ENCODE measurements around the gene IGFBP4.

The IGFBP4 gene

DNA sequence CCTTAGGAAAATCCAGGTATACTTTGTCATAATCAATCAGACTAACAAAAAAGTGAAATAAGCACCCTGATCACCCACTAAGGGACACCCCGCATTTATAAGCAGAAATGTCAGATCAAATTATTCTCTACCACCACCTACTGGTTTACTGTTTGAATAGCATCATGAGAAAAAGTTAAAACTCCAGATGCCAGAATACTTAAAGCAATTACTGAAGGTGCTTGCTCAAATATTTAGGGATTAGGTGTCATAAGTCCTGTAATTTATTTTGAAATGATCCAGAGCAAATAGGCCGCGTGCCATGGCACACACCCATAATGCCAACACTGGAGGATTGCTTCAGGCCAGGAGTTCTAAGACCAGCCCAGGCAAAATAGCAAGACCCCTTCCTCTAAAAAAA lies 27.9 kb upstream of the IGFBP4 start:
- no peak for TF ChIP-seq SP1 (IDR thresholded peaks at IDR 0.05)
- TF ChIP-seq LEF1 (IDR thresholded peaks at IDR 0.05; ENCODE audit: borderline replicate concordance), result no peak
- TF ChIP-seq FOXM1 (IDR thresholded peaks at IDR 0.05; ENCODE audit: borderline replicate concordance), result no peak
- TF ChIP-seq PKNOX1 (IDR thresholded peaks at IDR 0.05), result no peak
- TF ChIP-seq SUZ12 (IDR thresholded peaks at IDR 0.05), result no peak
- no peak for TF ChIP-seq CTBP1 (IDR thresholded peaks at IDR 0.05; ENCODE audit: borderline replicate concordance)
- no peak for TF ChIP-seq HDGF (IDR thresholded peaks at IDR 0.05; ENCODE audit: borderline replicate concordance)
- TF ChIP-seq BHLHE40 (IDR thresholded peaks at IDR 0.05; ENCODE audit: borderline replicate concordance), result no peak
- TF ChIP-seq TARDBP (IDR thresholded peaks at IDR 0.05), result no peak
- no peak for TF ChIP-seq ARNT (IDR thresholded peaks at IDR 0.05)
- TF ChIP-seq ELF4 (IDR thresholded peaks at IDR 0.05), result no peak
- TF ChIP-seq ZNF384 (IDR thresholded peaks at IDR 0.05), result no peak
- TF ChIP-seq FOXA1 (IDR thresholded peaks at IDR 0.05), result no peak
- ChIA-PET CTCF (interaction anchor here (0.6 to 1.4 kb wide), 9 partner anchors 8 to 1213 kb away, joined by 3 to 6 read pairs (median 3); no protein-coding TSS in a partner anchor), POLR2A (no interaction called here)
- DNase-seq (ENCODE audit: extremely low spot score), result no peak

DNA sequence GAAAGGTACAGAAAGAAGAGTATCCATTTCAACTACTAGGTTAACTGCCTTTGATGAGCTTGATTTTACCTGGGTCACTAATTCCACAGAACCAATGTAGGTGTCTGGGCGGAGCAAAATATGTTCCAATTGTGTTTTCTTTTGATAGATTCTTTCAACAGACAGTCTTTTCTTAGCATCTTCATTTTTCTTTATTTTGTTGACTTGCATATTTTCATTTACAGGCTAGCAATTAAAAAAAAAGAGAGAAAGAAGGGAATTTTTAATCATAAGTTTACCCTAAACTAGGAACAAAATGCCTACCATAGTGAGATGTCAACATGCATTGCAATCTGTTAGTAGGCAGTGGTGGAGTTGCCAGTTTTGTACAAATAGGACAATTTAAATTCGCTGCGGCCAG lies 26.6 kb upstream of the IGFBP4 start:
- ChIA-PET CTCF (interaction anchor here (0.5 to 2.0 kb wide), 7 partner anchors 10 to 1878 kb away, joined by 3 to 6 read pairs (median 4); no protein-coding TSS in a partner anchor), POLR2A (interaction anchor here (1.4 to 2.4 kb wide), 8 partner anchors 8 to 144 kb away, joined by 5 to 30 read pairs (median 14); no protein-coding TSS in a partner anchor)
- TF ChIP-seq ZNF384 (IDR thresholded peaks at IDR 0.05), result no peak
- TF ChIP-seq SP1 (IDR thresholded peaks at IDR 0.05), result no peak
- TF ChIP-seq FOXA1 (IDR thresholded peaks at IDR 0.05), result no peak
- TF ChIP-seq ARNT (IDR thresholded peaks at IDR 0.05), result no peak
- TF ChIP-seq ELF4 (IDR thresholded peaks at IDR 0.05), result no peak
- no peak for TF ChIP-seq BHLHE40 (IDR thresholded peaks at IDR 0.05; ENCODE audit: borderline replicate concordance)
- TF ChIP-seq PKNOX1 (IDR thresholded peaks at IDR 0.05), result no peak
- TF ChIP-seq CTBP1 (IDR thresholded peaks at IDR 0.05; ENCODE audit: borderline replicate concordance), result no peak
- no peak for TF ChIP-seq FOXM1 (IDR thresholded peaks at IDR 0.05; ENCODE audit: borderline replicate concordance)
- TF ChIP-seq L3MBTL2 (conservative IDR thresholded peaks at IDR 0.05), result no peak
- TF ChIP-seq NFRKB (IDR thresholded peaks at IDR 0.05), result no peak
- no peak for TF ChIP-seq TARDBP (IDR thresholded peaks at IDR 0.05)
- no peak for TF ChIP-seq LEF1 (IDR thresholded peaks at IDR 0.05; ENCODE audit: borderline replicate concordance)
- no peak for TF ChIP-seq SUZ12 (IDR thresholded peaks at IDR 0.05)
- DNase-seq (ENCODE audit: extremely low spot score), result no peak

GRCh38 chr17:40417258-40417608 lies 26.0 kb upstream of the IGFBP4 start:
- ChIA-PET CTCF (interaction anchor here (0.7 to 2.0 kb wide), 8 partner anchors 8 to 118 kb away, joined by 3 to 5 read pairs (median 4); no protein-coding TSS in a partner anchor), POLR2A (interaction anchor here (0.6 to 2.4 kb wide), 34 partner anchors 9 to 234 kb away, joined by 3 to 30 read pairs (median 5); partner anchors contain the start of genes GJD3 and WIPF2)
- no peak for TF ChIP-seq TARDBP (IDR thresholded peaks at IDR 0.05)
- no peak for TF ChIP-seq SUZ12 (IDR thresholded peaks at IDR 0.05)
- TF ChIP-seq FOXK2 (IDR thresholded peaks at IDR 0.05), result no peak
- no peak for TF ChIP-seq FOXM1 (IDR thresholded peaks at IDR 0.05; ENCODE audit: borderline replicate concordance)
- no peak for TF ChIP-seq NFRKB (IDR thresholded peaks at IDR 0.05)
- peak; percentile 17 for DNase-seq (ENCODE audit: extremely low spot score)

GRCh38 chr17:40417609-40418427 lies 25.4 kb upstream of the IGFBP4 start, which contains the start of gene TOP2A:
TSS of gene TOP2A (minus strand) at chr17:40417896. CDS start at chr17:40417791, 105 bp downstream.
- DNase-seq (ENCODE audit: extremely low spot score), result peak; percentile 92
- TF ChIP-seq NFRKB (IDR thresholded peaks at IDR 0.05) (no peak), FOXM1 (IDR thresholded peaks at IDR 0.05; ENCODE audit: borderline replicate concordance) (peak; percentile 99), PKNOX1 (IDR thresholded peaks at IDR 0.05) (peak; percentile 100), L3MBTL2 (conservative IDR thresholded peaks at IDR 0.05) (peak; percentile 85)
- POLR2A ChIA-PET, result interaction anchor here (0.5 to 2.4 kb wide), 56 partner anchors 8 to 401 kb away, joined by 3 to 30 read pairs (median 4); partner anchors contain the start of genes GJD3, TNS4 and WIPF2
- CTCF ChIA-PET, result interaction anchor here (0.7 to 2.0 kb wide), 9 partner anchors 8 to 117 kb away, joined by 3 to 5 read pairs (median 4); no protein-coding TSS in a partner anchor

GRCh38 chr17:40418428-40418706 lies 24.9 kb upstream of the IGFBP4 start:
- CTCF ChIA-PET, result interaction anchor here (1.1 to 2.0 kb wide), 4 partner anchors 7 to 115 kb away, joined by 3 to 4 read pairs (median 4); no protein-coding TSS in a partner anchor
- TF ChIP-seq L3MBTL2 (conservative IDR thresholded peaks at IDR 0.05), result 0 out of 2 replicates have a peak, but pooled peaks have one; percentile 40
- TF ChIP-seq BHLHE40 (IDR thresholded peaks at IDR 0.05; ENCODE audit: borderline replicate concordance), result no peak
- POLR2A ChIA-PET, result interaction anchor here (0.5 to 2.4 kb wide), 41 partner anchors 8 to 400 kb away, joined by 3 to 30 read pairs (median 5); partner anchors contain the start of genes GJD3, TNS4 and WIPF2
- DNase-seq (ENCODE audit: extremely low spot score), result no peak

Data from HEK293T (cell line).